A549 (cell line): ENCODE results near the gene UTP25. TPM values are rescaled to one million over a fixed set of nuclear protein-coding genes. Genes with fewer than 3 reads are reported as not detected.

ENCODE experiments used
- ATAC-seq, 2 experiments: fragments of 200-7000 bp in 1 of 2; fragments of >200 bp in 1 of 2; cut with Nextera tagmentation in 1 of 2; cut with Tn5 transposase in 1 of 2; 3 replicates each; pipeline versions ENCODE4 v1.8.0 to v1.9.1; 2018 to 2020; ENCODE audit warnings: mild to moderate bottlenecking in 1 of 2, moderate library complexity in 1 of 2
- CTCF ChIA-PET: fragments of 300-600 bp; sonication (Branson Sonifier 250); formaldehyde crosslinking; extraction: SDS; loops from one replicate; lab custom pipeline; 2021; ENCODE audit warnings: antibody characterized with exemption, inconsistent platforms; lab: Yijun Ruan, JAX
- POLR2A ChIA-PET: fragments of 350-600 bp; formaldehyde crosslinking; extraction: SDS; loops from one replicate; lab custom pipeline; 2021; ENCODE audit warnings: antibody characterized with exemption, inconsistent platforms; lab: Yijun Ruan, JAX
- DNase-seq, 2 experiments: peaks; one replicate each; pipeline versions ENCODE4 v3.0.0 to v3.0.0-alpha.2; 2011 to 2016; ENCODE audit warnings: low read depth in 1 of 2, low spot score in 1 of 2
- FAIRE-seq: peaks from 2 replicates; lab custom pipeline; 2011; peaks lifted over from hg19 to GRCh38; lab: Jason Lieb, UNC
- H3K27ac ChIP-seq, 2 experiments: fragments of >200 bp; sonication (Bioruptor Twin); formaldehyde crosslinking; 3 replicates each; pipeline ENCODE4 v1.5.1; 2016 to 2017
- H3K4me1 ChIP-seq: fragments of >200 bp; sonication (Bioruptor Twin); formaldehyde crosslinking; 3 replicates; pipeline ENCODE4 v1.6.1; 2016
- H3K4me2 ChIP-seq: fragments of >200 bp; sonication (Bioruptor Twin); formaldehyde crosslinking; 3 replicates; pipeline ENCODE4 v1.6.1; 2016
- H3K4me3 ChIP-seq: fragments of >200 bp; sonication (Bioruptor Twin); formaldehyde crosslinking; 3 replicates; pipeline ENCODE4 v1.5.1; 2016
- H3K9me3 ChIP-seq: fragments of >200 bp; sonication (Bioruptor Twin); formaldehyde crosslinking; 3 replicates; pipeline ENCODE4 v1.6.1; 2016
- BHLHE40 ChIP-seq: IDR thresholded peaks from 2 replicates; pipeline ENCODE4 v1.6.1; 2012; ENCODE audit warnings: low read depth, low read length, inconsistent platforms
- CBX2 ChIP-seq: fragments of 200-600 bp; sonication (generic); IDR thresholded peaks from 2 replicates; pipeline ENCODE4 v1.6.1; 2016; ENCODE audit warnings: low read depth, mild to moderate bottlenecking, borderline replicate concordance
- E2F6 ChIP-seq: IDR thresholded peaks from 2 replicates; pipeline ENCODE4 v1.6.1; 2012; ENCODE audit warnings: low read depth, borderline replicate concordance
- EP300 ChIP-seq, 2 experiments: fragments of >200 bp; sonication (Bioruptor Twin); formaldehyde crosslinking; IDR thresholded peaks; 2 replicates in 1 of 2; 3 replicates in 1 of 2; pipeline ENCODE4 v1.6.1; 2016 to 2017
- FOSL2 ChIP-seq, 2 experiments: fragments of 450-650 bp in 1 of 2; fragments of >200 bp in 1 of 2; sonication (Bioruptor Twin) in 1 of 2; formaldehyde crosslinking; IDR thresholded peaks; 2 replicates each; pipeline versions ENCODE4 v1.5.0 to v1.6.1; 2016 to 2020; ENCODE audit warnings: mild to moderate bottlenecking in 1 of 2, moderate library complexity in 1 of 2
- FOXS1 ChIP-seq: fragments of 250-450 bp; sonication (Bioruptor Pico); IDR thresholded peaks from 2 replicates; pipeline ENCODE4 v1.5.0; 2020; ENCODE audit warnings: mild to moderate bottlenecking, moderate library complexity
- HOXA7 ChIP-seq: fragments of 250-450 bp; sonication (Bioruptor Pico); IDR thresholded peaks from 2 replicates; pipeline ENCODE4 v1.5.0; 2020; ENCODE audit warnings: mild to moderate bottlenecking, moderate library complexity
- JUN ChIP-seq, 2 experiments: fragments of >200 bp; sonication (Bioruptor Twin); formaldehyde crosslinking; IDR thresholded peaks; 2 replicates in 1 of 2; 3 replicates in 1 of 2; pipeline ENCODE4 v1.6.1; 2016 to 2017
- MAX ChIP-seq: IDR thresholded peaks from 2 replicates; pipeline ENCODE4 v1.6.1; 2012
- NFE2L2 ChIP-seq: fragments of 150-350 bp; conservative IDR thresholded peaks from 2 replicates; pipeline ENCODE4 v1.6.1; 2014; ENCODE audit warnings: low read length
- NR3C1 ChIP-seq: fragments of >200 bp; sonication (Bioruptor Twin); formaldehyde crosslinking; IDR thresholded peaks from 3 replicates; pipeline ENCODE4 v1.6.1; 2017
- PHF8 ChIP-seq: fragments of 200-600 bp; sonication (generic); IDR thresholded peaks from 2 replicates; pipeline ENCODE4 v1.6.1; 2016; ENCODE audit warnings: low read depth, mild to moderate bottlenecking, antibody characterized with exemption, moderate library complexity, borderline replicate concordance
- RAD21 ChIP-seq, 2 experiments: fragments of >200 bp in 1 of 2; sonication (Bioruptor Twin) in 1 of 2; formaldehyde crosslinking in 1 of 2; IDR thresholded peaks in 1 of 2; conservative IDR thresholded peaks in 1 of 2; 2 replicates in 1 of 2; 3 replicates in 1 of 2; pipeline ENCODE4 v1.6.1; 2012 to 2018; ENCODE audit warnings: inconsistent platforms in 1 of 2
- RCOR1 ChIP-seq: fragments of 150-350 bp; IDR thresholded peaks from 2 replicates; pipeline ENCODE4 v1.6.1; 2014; ENCODE audit warnings: antibody characterized with exemption, low read length, low read depth
- SMC3 ChIP-seq: fragments of >200 bp; sonication (Bioruptor Twin); formaldehyde crosslinking; IDR thresholded peaks from 3 replicates; pipeline ENCODE4 v1.6.1; 2018; ENCODE audit warnings: inconsistent platforms
- TFCP2L1 ChIP-seq: fragments of 250-450 bp; sonication (Bioruptor Pico); IDR thresholded peaks from 2 replicates; pipeline ENCODE4 v1.5.0; 2021; ENCODE audit warnings: mild to moderate bottlenecking
- WGBS: methylation state at CpG from one replicate; pipeline ENCODE4 v1.1.6; 2017; ENCODE audit errors: missing lambda C conversion rate; 5-methylcytosine and 5-hydroxymethylcytosine counted together
- polyA plus RNA-seq, 4 experiments: library from polyadenylated mRNA; depleted of rRNA in 3 of 4; stranded (reverse); fragments of >200 nt; fragmentation: RNase III in 1 of 4; extraction: RNeasy Plus Mini Kit Qiagen cat#74134 plus additional on column Dnase treatment in 1 of 4; gene quantifications; 2 replicates in 3 of 4; 3 replicates in 1 of 4; pipeline ENCODE4 v1.2.3, GENCODE V29; 2011 to 2017

UTP25 gene
- polyA plus RNA-seq, 2 of the 4 experiments (the other 2 are of a cell fraction), result 8.4 to 16.5 TPM

DNA sequence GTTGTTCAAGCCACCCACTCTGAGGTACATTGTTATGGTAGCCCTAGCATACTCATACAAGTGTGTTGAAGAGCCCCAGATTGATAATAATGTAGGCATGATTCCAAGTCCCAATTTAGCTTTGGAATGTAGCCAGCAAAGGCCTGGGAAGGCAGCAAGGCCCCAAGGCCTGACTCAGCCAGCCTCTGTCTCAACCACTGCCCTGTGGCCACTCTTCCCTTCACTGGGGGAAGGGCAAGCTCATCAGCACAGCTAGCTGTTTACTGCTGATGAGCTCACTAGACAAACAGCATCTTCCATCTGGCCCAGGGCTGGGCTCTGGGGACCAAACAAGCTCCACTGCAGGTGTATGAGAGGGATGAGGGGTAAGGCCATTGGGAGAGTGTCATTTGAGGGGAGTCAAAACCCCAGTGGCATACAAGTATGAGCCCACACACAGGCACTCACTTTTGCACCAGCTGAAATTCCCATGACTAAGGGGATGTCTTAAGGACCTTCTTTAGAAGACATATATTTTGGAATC, 19.7 kb upstream of the UTP25 start:
- no peak for FAIRE-seq
- TF ChIP-seq FOSL2 (IDR thresholded peaks at IDR 0.05) (no peak), FOSL2 (CRISPR knock-in tag; IDR thresholded peaks at IDR 0.05) (peak; percentile 25; the same call in 1 of the 2 replicates), JUN (IDR thresholded peaks at IDR 0.05) (no peak)
- peak overlapping the region; percentile 12; the same call in 2 of the 3 replicates for H3K4me2 ChIP-seq
- ChIA-PET CTCF (interaction anchor here (0.7 to 1.9 kb wide), 4 partner anchors 14 to 498 kb away, joined by 3 to 19 read pairs (median 3); partner anchors contain the start of gene UTP25), POLR2A (interaction anchor here (0.6 to 1.5 kb wide), 4 partner anchors 15 to 48 kb away, joined by 3 to 6 read pairs (median 4); partner anchors contain the start of genes C1orf74 and UTP25)
- H3K4me3 ChIP-seq, result no peak overlapping the region
- DNase-seq, result peak in 1 of 2 experiments; percentile 70
- no peaks in the 10 kb centered on the region for H3K9me3 ChIP-seq
- H3K27ac ChIP-seq, result no peak overlapping the region
- ATAC-seq, result peak; percentile 67 to 75
- H3K4me1 ChIP-seq, result peaks cover 10% of the 10 kb centered on the region

DNA sequence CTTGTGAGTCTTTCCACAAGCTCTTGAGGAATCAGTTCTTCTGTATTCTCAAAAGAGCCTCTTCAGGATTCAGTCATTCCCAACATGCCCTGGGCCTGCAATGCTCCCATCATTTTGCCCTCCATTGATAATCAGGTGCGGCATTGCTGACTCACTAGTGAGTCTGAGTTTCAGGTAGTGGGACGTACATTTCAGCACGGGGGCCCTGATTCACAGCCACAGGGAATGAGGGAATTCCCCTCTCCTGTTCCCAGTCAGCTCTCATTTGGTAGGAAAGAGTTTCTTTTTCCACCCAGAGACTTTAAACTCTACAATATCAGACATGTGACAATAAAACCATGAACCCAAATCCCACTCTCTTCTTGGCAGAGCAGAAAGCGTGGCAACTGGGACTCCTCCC, 18.2 kb upstream of the UTP25 start:
- TF ChIP-seq NFE2L2 (no peak), HOXA7 (no peak)
- WGBS, result 57% methylated on average over 4 of the region's 4 CpGs
- Histone ChIP-seq H3K4me1 (peaks cover 10% of the 10 kb centered on the region), H3K27ac (no peak overlapping the region), H3K9me3 (no peaks in the 10 kb centered on the region), H3K4me2 (no peak overlapping the region), H3K4me3 (no peak overlapping the region)
- CTCF ChIA-PET, result interaction anchor here (1.1 to 7.1 kb wide), 2 partner anchors 13 to 18 kb away, joined by 3 to 62 read pairs; no protein-coding TSS in a partner anchor
- no peak for DNase-seq
- ATAC-seq, result no peak
- POLR2A ChIA-PET, result no interaction called here
- no peak for FAIRE-seq

GRCh38 chr1:209810783-209811182, 17.0 kb upstream of the UTP25 start:
- H3K4me3 ChIP-seq, result no peak overlapping the region
- 43% methylated on average over 5 of the region's 5 CpGs for WGBS
- no peak for TF ChIP-seq MAX
- no peak for TF ChIP-seq RCOR1
- FAIRE-seq (no peak), ATAC-seq (no peak), DNase-seq (no peak)
- CTCF ChIA-PET, result interaction anchor here (0.6 to 7.1 kb wide), 2 partner anchors 12 to 29 kb away, joined by 3 to 62 read pairs; no protein-coding TSS in a partner anchor
- POLR2A ChIA-PET, result no interaction called here
- H3K4me1 ChIP-seq, result peaks cover 10% of the 10 kb centered on the region
- H3K4me2 ChIP-seq, result no peak overlapping the region
- H3K9me3 ChIP-seq, result no peaks in the 10 kb centered on the region
- no peak overlapping the region for H3K27ac ChIP-seq

- Histone ChIP-seq H3K4me3 (no peak overlapping the region), H3K4me1 (no peaks in the 10 kb centered on the region)
- POLR2A ChIA-PET, result no interaction called here
- no peak for FAIRE-seq
- DNase-seq, result no peak
- TF ChIP-seq SMC3 (no peak), EP300 (IDR thresholded peaks at IDR 0.05) (no peak), TFCP2L1 (CRISPR knock-in tag) (no peak), PHF8 (no peak), RAD21 (conservative IDR thresholded peaks at IDR 0.05 in 1 of 2, IDR thresholded peaks at IDR 0.05 in 1 of 2) (no peak), BHLHE40 (no peak), E2F6 (no peak), FOSL2 (IDR thresholded peaks at IDR 0.05) (no peak), FOSL2 (CRISPR knock-in tag; IDR thresholded peaks at IDR 0.05) (no peak), FOXS1 (CRISPR knock-in tag) (no peak), CBX2 (no peak), NR3C1 (no peak), MAX (no peak)
- TF ChIP-seq, all 56 proteins: peak for 0
- Histone ChIP-seq H3K4me2 (no peak overlapping the region), H3K9me3 (no peaks in the 10 kb centered on the region), H3K27ac (no peak overlapping the region)
- CTCF ChIA-PET, result interaction anchor here (0.9 to 7.1 kb wide), 3 partner anchors 9 to 1320 kb away, joined by 3 to 62 read pairs (median 5); partner anchors contain the start of gene KCNH1
- ATAC-seq, result no peak
- 83% methylated on average over 4 of the region's 4 CpGs for WGBS
These were observed 13.9 kb upstream of the UTP25 start for GRCh38 chr1:209813902-209814301.
